BLaER1 (cell line): ENCODE data around the gene PIK3R2.

Source experiments
- H3K27ac ChIP-seq: shearing (Covaris generic); formaldehyde crosslinking; 2 replicates; pipeline ENCODE4 v1.8.1; 2022
- H3K27me3 ChIP-seq: shearing (Covaris generic); formaldehyde crosslinking; 2 replicates; pipeline ENCODE4 v1.8.1; 2022
- H3K36me3 ChIP-seq: shearing (Covaris generic); formaldehyde crosslinking; 2 replicates; pipeline ENCODE4 v1.8.1; 2022
- H3K4me1 ChIP-seq: shearing (Covaris generic); formaldehyde crosslinking; 2 replicates; pipeline ENCODE4 v1.8.1; 2022
- H3K4me2 ChIP-seq: shearing (Covaris generic); formaldehyde crosslinking; 2 replicates; pipeline ENCODE4 v1.8.1; 2022
- H3K4me3 ChIP-seq: shearing (Covaris generic); formaldehyde crosslinking; 2 replicates; pipeline ENCODE4 v1.8.1; 2022
- H3K9ac ChIP-seq: shearing (Covaris generic); formaldehyde crosslinking; 2 replicates; pipeline ENCODE4 v1.8.1; 2022
- H3K9me3 ChIP-seq: shearing (Covaris generic); formaldehyde crosslinking; 2 replicates; pipeline ENCODE4 v1.8.1; 2022
- H4K20me1 ChIP-seq: shearing (Covaris generic); formaldehyde crosslinking; 2 replicates; pipeline ENCODE4 v1.8.1; 2022
- Cebpa-rat ChIP-seq: shearing (Covaris generic); IDR thresholded peaks from 2 replicates; pipeline ENCODE4 v1.8.1; 2022

The PIK3R2 gene

DNA sequence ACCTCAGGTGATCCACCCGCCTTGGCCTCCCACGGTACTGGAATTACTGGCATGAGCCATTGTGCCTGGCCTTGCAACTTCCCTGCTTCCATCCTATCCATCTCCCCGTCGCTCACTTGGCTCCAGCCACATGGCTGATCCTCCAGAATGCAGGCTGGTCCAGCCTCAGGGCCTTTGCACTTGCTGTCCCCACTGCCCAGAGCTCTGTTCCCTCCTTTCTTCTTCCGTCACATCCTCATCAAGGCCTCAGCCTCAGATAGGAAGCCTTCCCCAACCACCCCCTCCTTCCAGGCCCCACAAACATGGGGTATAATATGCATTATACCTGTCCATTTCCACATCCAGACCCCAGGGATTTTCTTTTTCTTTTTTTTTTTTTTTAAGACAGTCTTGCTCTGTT is 39.1 kb upstream of the PIK3R2 start:
- no peak overlapping the region for H3K4me3 ChIP-seq
- H4K20me1 ChIP-seq: peaks cover 57% of the 10 kb centered on the region
- H3K27ac ChIP-seq: no peak overlapping the region
- H3K27me3 ChIP-seq: no peaks in the 10 kb centered on the region
- H3K4me2 ChIP-seq: no peak overlapping the region
- no peak for TF ChIP-seq Cebpa-rat
- H3K4me1 ChIP-seq: peaks cover 51% of the 10 kb centered on the region
- no peaks in the 10 kb centered on the region for H3K9me3 ChIP-seq
- H3K9ac ChIP-seq: no peak overlapping the region
- H3K36me3 ChIP-seq: peaks cover 49% of the 10 kb centered on the region

GRCh38 chr19:18114483-18114882 is 38.5 kb upstream of the PIK3R2 start:
- Histone ChIP-seq H4K20me1 (peaks cover 57% of the 10 kb centered on the region), H3K9ac (no peak overlapping the region), H3K4me2 (no peak overlapping the region), H3K4me1 (peaks cover 51% of the 10 kb centered on the region), H3K27me3 (no peaks in the 10 kb centered on the region), H3K9me3 (no peaks in the 10 kb centered on the region), H3K4me3 (no peak overlapping the region), H3K27ac (no peak overlapping the region), H3K36me3 (peaks cover 49% of the 10 kb centered on the region)
- no peak for TF ChIP-seq Cebpa-rat

- no peak for TF ChIP-seq Cebpa-rat
- H3K4me3 ChIP-seq: peak overlapping the region; percentile 72
- H3K27ac ChIP-seq: no peak overlapping the region
Measured at GRCh38 chr19:18117364-18117691, 35.6 kb upstream of the PIK3R2 start.

DNA sequence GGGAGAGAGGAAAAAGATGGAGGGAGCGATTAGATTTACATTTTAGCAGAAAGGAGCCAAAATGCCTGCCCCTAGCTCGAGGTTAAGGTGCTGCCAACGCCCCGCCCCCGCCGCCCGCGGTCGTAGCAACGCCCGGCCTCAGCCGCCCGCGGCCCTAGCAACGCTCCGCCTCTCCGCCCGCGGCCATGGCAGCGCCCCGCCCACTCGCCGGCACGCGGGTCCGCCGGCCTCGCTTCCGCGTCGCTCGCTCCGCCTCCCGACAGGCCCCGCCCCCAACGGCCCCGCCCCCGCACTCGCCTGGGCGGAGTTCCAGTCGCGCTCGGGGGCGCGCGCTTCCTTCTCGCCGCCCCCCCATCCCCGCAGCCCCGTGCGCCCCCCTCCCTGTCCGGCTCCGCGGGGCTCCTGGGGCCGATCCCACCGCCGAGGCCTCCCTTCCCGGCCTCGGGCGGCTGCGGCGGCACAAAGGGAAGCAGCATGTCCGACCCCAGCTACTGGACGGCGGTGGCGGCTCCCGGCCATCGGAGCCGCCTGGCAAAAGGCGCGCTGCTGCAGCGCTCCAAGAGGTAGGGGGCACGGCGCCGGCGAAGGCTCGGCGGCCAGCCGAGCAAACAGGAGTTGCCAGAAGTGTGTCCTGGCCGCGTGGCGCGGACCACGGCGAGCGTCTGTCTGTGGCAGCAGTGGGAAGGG is 35.1 kb upstream of the PIK3R2 start:
- Histone ChIP-seq H3K9me3 (no peaks in the 10 kb centered on the region), H3K4me3 (peak overlapping the region; percentile 72), H3K27ac (peak overlapping the region; percentile 64; the same call in 1 of the 2 replicates), H4K20me1 (peaks cover 66% of the 10 kb centered on the region), H3K4me1 (peaks cover 36% of the 10 kb centered on the region), H3K36me3 (peaks cover 59% of the 10 kb centered on the region), H3K4me2 (peak overlapping the region; percentile 99), H3K27me3 (no peaks in the 10 kb centered on the region), H3K9ac (peak overlapping the region; percentile 83)
- no peak for TF ChIP-seq Cebpa-rat

More at GRCh38 chr19:18117364-18117691, 35.6 kb upstream of the PIK3R2 start:
- Histone ChIP-seq H3K36me3 (peaks cover 57% of the 10 kb centered on the region), H3K27me3 (no peaks in the 10 kb centered on the region), H3K4me1 (peaks cover 35% of the 10 kb centered on the region), H4K20me1 (peaks cover 61% of the 10 kb centered on the region), H3K9ac (no peak overlapping the region), H3K9me3 (no peaks in the 10 kb centered on the region), H3K4me2 (peak overlapping the region; percentile 82)

DNA sequence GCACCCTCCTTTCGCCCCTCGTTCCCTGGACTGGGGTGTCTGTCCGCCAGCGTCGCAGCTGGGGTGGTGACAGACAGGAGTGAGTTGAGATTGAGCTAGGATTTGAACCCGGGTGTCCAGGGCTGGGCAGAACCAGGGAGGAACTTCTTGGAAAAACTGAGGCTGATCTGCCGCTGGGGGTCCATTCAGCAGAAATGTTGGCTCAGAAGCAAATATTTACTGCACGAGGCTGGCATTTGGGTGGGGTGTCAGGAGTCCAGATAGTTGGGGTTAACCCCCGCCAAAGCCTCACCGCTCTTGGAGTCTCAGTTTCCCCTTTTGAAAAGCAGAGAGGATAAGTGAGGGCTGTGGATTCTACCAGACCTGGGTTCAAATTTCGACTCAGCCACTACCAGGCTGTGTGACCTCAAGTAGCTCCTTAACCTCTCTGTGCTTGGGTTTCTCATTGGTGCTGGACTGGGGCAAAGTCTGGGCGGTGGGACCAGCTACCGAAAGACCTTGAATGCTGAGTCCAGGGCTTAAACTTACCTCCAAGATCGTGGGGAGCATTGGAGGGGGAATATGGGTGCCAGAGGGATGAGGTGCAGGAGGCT is 34.4 kb upstream of the PIK3R2 start:
- peaks cover 42% of the 10 kb centered on the region for H3K4me1 ChIP-seq
- H3K27ac ChIP-seq: peak overlapping the region; percentile 64; the same call in 1 of the 2 replicates
- peaks cover 61% of the 10 kb centered on the region for H3K36me3 ChIP-seq
- H3K9ac ChIP-seq: peak overlapping the region; percentile 83
- no peaks in the 10 kb centered on the region for H3K27me3 ChIP-seq
- peaks cover 73% of the 10 kb centered on the region for H4K20me1 ChIP-seq
- peak overlapping the region; percentile 72 for H3K4me3 ChIP-seq
- peak overlapping the region; percentile 99 for H3K4me2 ChIP-seq
- TF ChIP-seq Cebpa-rat: no peak
- no peaks in the 10 kb centered on the region for H3K9me3 ChIP-seq

DNA sequence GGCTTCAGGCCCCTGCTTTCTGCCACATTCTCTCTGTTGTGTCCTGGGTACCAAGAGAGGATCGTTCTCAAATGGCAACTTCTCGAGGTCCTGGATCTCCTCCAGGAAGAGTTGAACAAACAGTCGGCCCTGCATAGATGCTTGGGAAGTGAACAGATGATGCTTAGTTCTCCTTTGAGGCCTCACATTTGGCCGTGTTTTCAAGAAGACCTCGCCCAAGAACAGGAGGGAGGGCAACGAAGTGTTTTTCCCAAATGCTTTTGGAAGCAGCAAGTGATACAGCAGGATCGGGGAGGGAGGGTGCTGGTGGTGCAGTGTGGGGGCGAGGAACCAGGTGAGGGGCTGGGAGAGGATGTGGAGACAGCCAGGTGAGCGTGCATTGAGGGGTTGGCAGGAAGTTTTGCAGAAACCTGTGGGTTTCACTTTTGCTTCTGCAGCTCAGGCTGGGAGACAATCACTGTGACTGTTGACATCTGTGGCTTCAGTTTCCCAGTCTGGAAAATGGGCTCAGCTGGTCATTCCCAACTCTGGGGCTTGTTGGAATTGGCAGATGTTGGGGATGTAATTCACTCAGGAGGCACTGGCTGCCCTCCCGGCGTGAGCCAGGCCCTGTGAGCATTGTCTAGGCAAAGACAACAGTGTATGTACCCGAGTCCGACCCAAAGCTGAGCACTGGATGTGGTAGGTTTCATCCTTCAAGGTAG is 33.8 kb upstream of the PIK3R2 start:
- Histone ChIP-seq H3K4me2 (peak overlapping the region; percentile 99), H3K9me3 (no peaks in the 10 kb centered on the region), H3K4me3 (peak overlapping the region; percentile 72; the same call in 1 of the 2 replicates), H3K27ac (no peak overlapping the region), H3K9ac (no peak overlapping the region), H3K36me3 (peaks cover 61% of the 10 kb centered on the region), H4K20me1 (peaks cover 74% of the 10 kb centered on the region), H3K27me3 (no peaks in the 10 kb centered on the region), H3K4me1 (peaks cover 43% of the 10 kb centered on the region)
- no peak for TF ChIP-seq Cebpa-rat

- no peak overlapping the region for H3K9ac ChIP-seq
- H3K4me1 ChIP-seq: peaks cover 43% of the 10 kb centered on the region
- H3K4me2 ChIP-seq: peak overlapping the region; percentile 99; the same call in 1 of the 2 replicates
- TF ChIP-seq Cebpa-rat: no peak
- H3K27ac ChIP-seq: no peak overlapping the region
- H3K27me3 ChIP-seq: no peaks in the 10 kb centered on the region
- H3K9me3 ChIP-seq: no peaks in the 10 kb centered on the region
- peaks cover 61% of the 10 kb centered on the region for H3K36me3 ChIP-seq
- H3K4me3 ChIP-seq: no peak overlapping the region
- peaks cover 74% of the 10 kb centered on the region for H4K20me1 ChIP-seq
Measured at GRCh38 chr19:18119717-18120105, 33.3 kb upstream of the PIK3R2 start.

GRCh38 chr19:18120127-18120526 is 32.8 kb upstream of the PIK3R2 start:
- Histone ChIP-seq H4K20me1 (peaks cover 73% of the 10 kb centered on the region), H3K27ac (no peak overlapping the region), H3K36me3 (peaks cover 61% of the 10 kb centered on the region), H3K27me3 (no peaks in the 10 kb centered on the region), H3K4me1 (peaks cover 43% of the 10 kb centered on the region), H3K9ac (no peak overlapping the region), H3K9me3 (no peaks in the 10 kb centered on the region), H3K4me3 (no peak overlapping the region), H3K4me2 (no peak overlapping the region)
- TF ChIP-seq Cebpa-rat: no peak

GRCh38 chr19:18121166-18121565 is 31.8 kb upstream of the PIK3R2 start:
- H4K20me1 ChIP-seq: peaks cover 66% of the 10 kb centered on the region
- H3K27ac ChIP-seq: no peak overlapping the region
- H3K36me3 ChIP-seq: peaks cover 64% of the 10 kb centered on the region
- H3K4me3 ChIP-seq: no peak overlapping the region
- H3K4me1 ChIP-seq: peaks cover 43% of the 10 kb centered on the region
- H3K27me3 ChIP-seq: no peaks in the 10 kb centered on the region
- no peak overlapping the region for H3K9ac ChIP-seq
- no peak overlapping the region for H3K4me2 ChIP-seq
- H3K9me3 ChIP-seq: no peaks in the 10 kb centered on the region
- no peak for TF ChIP-seq Cebpa-rat

- H3K9ac ChIP-seq: no peak overlapping the region
- H4K20me1 ChIP-seq: peaks cover 58% of the 10 kb centered on the region
- peak overlapping the region; percentile 13; the same call in 1 of the 2 replicates for H3K27ac ChIP-seq
- H3K4me1 ChIP-seq: peaks cover 37% of the 10 kb centered on the region
- H3K27me3 ChIP-seq: no peaks in the 10 kb centered on the region
- no peak for TF ChIP-seq Cebpa-rat
- H3K36me3 ChIP-seq: peaks cover 73% of the 10 kb centered on the region
- no peak overlapping the region for H3K4me3 ChIP-seq
- no peaks in the 10 kb centered on the region for H3K9me3 ChIP-seq
- H3K4me2 ChIP-seq: peak overlapping the region; percentile 49; the same call in 1 of the 2 replicates
Measured at GRCh38 chr19:18122424-18122823, 30.5 kb upstream of the PIK3R2 start.
